Mammary epithelial cell (primary cell): ENCODE results near the gene ISOC2.

Experiments
- EZH2 ChIP-seq: IDR thresholded peaks from 2 replicates; pipeline ENCODE4 v1.6.1; 2012; ENCODE audit warnings: low read length, inconsistent platforms, borderline replicate concordance
- TF ChIP-seq, protein P1 (sequence below), 2 donors: IDR thresholded peaks in 1 of 2; conservative IDR thresholded peaks in 1 of 2; 2 replicates each; pipeline ENCODE4 v1.5.1; 2011 to 2012; ENCODE audit warnings: inconsistent platforms in 2 of 2, low read length in 2 of 2, mild to moderate bottlenecking in 2 of 2, control low read depth in 1 of 2, low read depth in 1 of 2; ENCODE audit not compliant: insufficient read depth in 1 of 2; ENCODE audit errors: extremely low read depth in 1 of 2

DNA sequence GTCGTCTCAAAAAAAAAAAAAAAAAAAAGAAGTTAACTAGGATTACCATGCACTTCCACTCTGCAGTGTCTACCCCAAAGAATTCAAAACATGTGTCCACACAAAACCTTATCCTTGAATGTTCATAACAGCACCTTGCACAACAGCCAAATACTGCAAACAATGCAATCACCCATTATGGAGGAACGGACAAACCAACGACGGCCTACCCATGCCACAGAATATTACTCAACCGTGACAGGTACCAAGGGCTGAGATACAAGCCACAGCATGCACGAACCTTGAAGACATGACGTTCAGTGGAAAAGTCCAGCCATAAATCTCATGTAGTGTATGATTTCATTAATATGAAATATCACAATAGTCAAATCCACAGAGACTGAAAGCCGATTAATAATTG lies 15.4 kb downstream of the ISOC2 start:
- TF ChIP-seq, protein P1, sequence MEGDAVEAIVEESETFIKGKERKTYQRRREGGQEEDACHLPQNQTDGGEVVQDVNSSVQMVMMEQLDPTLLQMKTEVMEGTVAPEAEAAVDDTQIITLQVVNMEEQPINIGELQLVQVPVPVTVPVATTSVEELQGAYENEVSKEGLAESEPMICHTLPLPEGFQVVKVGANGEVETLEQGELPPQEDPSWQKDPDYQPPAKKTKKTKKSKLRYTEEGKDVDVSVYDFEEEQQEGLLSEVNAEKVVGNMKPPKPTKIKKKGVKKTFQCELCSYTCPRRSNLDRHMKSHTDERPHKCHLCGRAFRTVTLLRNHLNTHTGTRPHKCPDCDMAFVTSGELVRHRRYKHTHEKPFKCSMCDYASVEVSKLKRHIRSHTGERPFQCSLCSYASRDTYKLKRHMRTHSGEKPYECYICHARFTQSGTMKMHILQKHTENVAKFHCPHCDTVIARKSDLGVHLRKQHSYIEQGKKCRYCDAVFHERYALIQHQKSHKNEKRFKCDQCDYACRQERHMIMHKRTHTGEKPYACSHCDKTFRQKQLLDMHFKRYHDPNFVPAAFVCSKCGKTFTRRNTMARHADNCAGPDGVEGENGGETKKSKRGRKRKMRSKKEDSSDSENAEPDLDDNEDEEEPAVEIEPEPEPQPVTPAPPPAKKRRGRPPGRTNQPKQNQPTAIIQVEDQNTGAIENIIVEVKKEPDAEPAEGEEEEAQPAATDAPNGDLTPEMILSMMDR (conservative IDR thresholded peaks at IDR 0.05 in 1 of 2, IDR thresholded peaks at IDR 0.05 in 1 of 2; ENCODE audit: extremely low read depth in 1 of 2, insufficient read depth in 1 of 2, low read depth in 1 of 2, low read length in 2 of 2) = no peak
- no peak for TF ChIP-seq EZH2
